GM12878 (cell line): ENCODE data around the gene PKN3. TPM values are rescaled to one million over a fixed set of nuclear protein-coding genes. Genes with fewer than 3 reads are reported as not detected.

Experiments used
- ATAC-seq: fragments of 200-7000 bp; cut with Tn5 transposase; 3 replicates; pipeline ENCODE4 v1.9.1; 2020; ENCODE audit warnings: mild to moderate bottlenecking, moderate library complexity
- BruUV-seq: library from RNA; stranded (reverse); fragments of 400-500 nt; replicated peaks from 2 replicates; lab custom pipeline; 2021; lab: Mats Ljungman, UMichigan
- CTCF ChIA-PET: fragments of 300-600 bp; sonication (Branson Sonifier 250); formaldehyde crosslinking; extraction: SDS; loops from one replicate; lab custom pipeline; 2021; ENCODE audit warnings: inconsistent platforms; lab: Yijun Ruan, JAX
- POLR2A ChIA-PET: fragments of 350-600 bp; formaldehyde crosslinking; extraction: SDS; loops from one replicate; lab custom pipeline; 2021; ENCODE audit warnings: inconsistent platforms; lab: Charles Lee
- RAD21 ChIA-PET: fragments of 300-600 bp; sonication (Branson Sonifier 250); formaldehyde crosslinking; loops from one replicate; lab custom pipeline; 2023; ENCODE audit warnings: antibody characterized with exemption; ENCODE audit not compliant: unreplicated experiment; lab: Charles Lee
- SMC1A ChIA-PET: fragments of 300-600 bp; sonication (Branson Sonifier 250); formaldehyde crosslinking; loops from one replicate; lab custom pipeline; 2023; ENCODE audit not compliant: unreplicated experiment, uncharacterized antibody; lab: Charles Lee
- DNase-seq: peaks from one replicate; pipeline ENCODE4 v3.0.0-alpha.2; 2011; ENCODE audit warnings: low read depth, low spot score
- FAIRE-seq: peaks from 3 replicates; lab custom pipeline; 2011; peaks lifted over from hg19 to GRCh38; lab: Jason Lieb, UNC
- H2AFZ ChIP-seq: 2 replicates; pipeline ENCODE4 v1.6.0; 2011; ENCODE audit warnings: low read depth, low read length, control low read depth; ENCODE audit not compliant: control insufficient read depth
- H3K27ac ChIP-seq: 2 replicates; pipeline ENCODE4 v1.5.1; 2011; ENCODE audit warnings: control low read depth; ENCODE audit not compliant: control insufficient read depth, insufficient read depth
- H3K27me3 ChIP-seq, 2 experiments: replicated peaks in 1 of 2; 2 replicates each; pipeline versions ENCODE4 v1.6.0 to v1.6.1; 2011; ENCODE audit warnings: low read length in 1 of 2; ENCODE audit not compliant: control insufficient read depth in 2 of 2, insufficient read depth in 2 of 2
- H3K36me3 ChIP-seq, 2 experiments: 2 replicates each; pipeline ENCODE4 v1.5.1; 2011; ENCODE audit warnings: low read length in 1 of 2; ENCODE audit not compliant: control insufficient read depth in 2 of 2, insufficient read depth in 2 of 2
- H3K4me1 ChIP-seq: 2 replicates; pipeline ENCODE4 v1.6.1; 2011; ENCODE audit warnings: mild to moderate bottlenecking, low read length, moderate library complexity, mixed read lengths; ENCODE audit not compliant: control insufficient read depth, insufficient read depth
- H3K4me2 ChIP-seq: 2 replicates; pipeline ENCODE4 v1.6.0; 2011; ENCODE audit warnings: control low read depth; ENCODE audit not compliant: control insufficient read depth, insufficient read depth
- H3K4me3 ChIP-seq: fragments of 200-600 bp; sonication (generic); 2 replicates; pipeline ENCODE4 v1.5.1; 2016
- H3K79me2 ChIP-seq: 2 replicates; pipeline ENCODE4 v1.6.0; 2011; ENCODE audit warnings: low read length; ENCODE audit not compliant: control insufficient read depth, insufficient read depth
- H3K9ac ChIP-seq: 2 replicates; pipeline ENCODE4 v1.8.0; 2011; ENCODE audit warnings: low read length, control low read depth, mixed read lengths; ENCODE audit not compliant: control insufficient read depth, insufficient read depth
- H3K9me3 ChIP-seq: replicated peaks from 3 replicates; pipeline ENCODE4 v1.5.1; 2011; ENCODE audit warnings: mild to moderate bottlenecking, low read length; ENCODE audit not compliant: control insufficient read depth, insufficient read depth
- H4K20me1 ChIP-seq: 2 replicates; pipeline ENCODE4 v1.6.0; 2011; ENCODE audit not compliant: control insufficient read depth, insufficient read depth
- CHD4 ChIP-seq: fragments of 200-600 bp; sonication (generic); IDR thresholded peaks from 2 replicates; pipeline ENCODE4 v1.6.1; 2016; ENCODE audit warnings: mild to moderate bottlenecking
- ESRRA ChIP-seq: IDR thresholded peaks from 2 replicates; pipeline ENCODE4 v1.6.1; 2012; ENCODE audit warnings: mild to moderate bottlenecking, low read length, improper control_type of control experiment
- HCFC1 ChIP-seq: fragments of 150-350 bp; IDR thresholded peaks from 2 replicates; pipeline ENCODE4 v1.6.1; 2014; ENCODE audit warnings: low read length
- IKZF1 ChIP-seq: fragments of 450-650 bp; conservative IDR thresholded peaks from 2 replicates; pipeline ENCODE4 v1.6.1; 2017; ENCODE audit warnings: antibody characterized with exemption, mild to moderate bottlenecking
- JUNB ChIP-seq: IDR thresholded peaks from 2 replicates; pipeline ENCODE4 v1.6.1; 2016; ENCODE audit warnings: antibody characterized with exemption, mild to moderate bottlenecking
- KLF5 ChIP-seq: fragments of 450-650 bp; IDR thresholded peaks from 2 replicates; pipeline ENCODE4 v1.6.1; 2014; ENCODE audit warnings: mild to moderate bottlenecking; ENCODE audit not compliant: partially characterized antibody
- MXI1 ChIP-seq: fragments of 150-350 bp; IDR thresholded peaks from 2 replicates; pipeline ENCODE4 v1.6.1; 2011; ENCODE audit warnings: low read depth, mild to moderate bottlenecking, inconsistent platforms, low read length, improper control_type of control experiment
- NFIC ChIP-seq: IDR thresholded peaks from 2 replicates; pipeline ENCODE4 v1.6.1; 2012; ENCODE audit warnings: low read depth, mild to moderate bottlenecking, inconsistent platforms, low read length, moderate library complexity
- NFYB ChIP-seq: IDR thresholded peaks from 2 replicates; pipeline ENCODE4 v1.6.1; 2011; ENCODE audit warnings: low read depth, mild to moderate bottlenecking, low read length, improper control_type of control experiment, moderate library complexity; ENCODE audit not compliant: insufficient read depth
- POLR2AphosphoS5 ChIP-seq: IDR thresholded peaks from 2 replicates; pipeline ENCODE4 v1.6.1; 2011; ENCODE audit warnings: mild to moderate bottlenecking, low read length, inconsistent platforms
- SMARCA5 ChIP-seq: fragments of 450-650 bp; IDR thresholded peaks from 2 replicates; pipeline ENCODE4 v1.6.1; 2017; ENCODE audit warnings: mild to moderate bottlenecking
- TAF1 ChIP-seq: IDR thresholded peaks from 2 replicates; pipeline ENCODE4 v1.6.1; 2011; ENCODE audit warnings: mild to moderate bottlenecking, low read depth, low read length, borderline replicate concordance
- WRNIP1 ChIP-seq: IDR thresholded peaks from 2 replicates; pipeline ENCODE4 v1.6.1; 2011; ENCODE audit warnings: low read depth, low read length, improper control_type of control experiment, borderline replicate concordance
- YY1 ChIP-seq: IDR thresholded peaks from 2 replicates; pipeline ENCODE4 v1.6.1; 2011; ENCODE audit warnings: low read depth, mild to moderate bottlenecking, low read length
- WGBS: methylation state at CpG from one replicate; pipeline ENCODE4 v1.1.6; 2016; ENCODE audit warnings: low lambda C conversion rate; ENCODE audit not compliant: insufficient replicate concordance, insufficient coverage; ENCODE audit errors: missing lambda C conversion rate; 5-methylcytosine and 5-hydroxymethylcytosine counted together
- in situ Hi-C: fragments of 300-500 bp; cut with MboI; formaldehyde crosslinking; loops from 9 replicates; pipeline ENCODE4 v1.14.3; 2018; ENCODE audit warnings: mixed read lengths
- intact Hi-C: fragments of 100-400 bp; cut with micrococcal nuclease; formaldehyde crosslinking; loops from one replicate; pipeline ENCODE4 v1.14.2; 2022; ENCODE audit not compliant: unreplicated experiment
- polyA plus RNA-seq, 11 experiments: library from polyadenylated mRNA; depleted of rRNA in 4 of 11; unstranded in 6 of 11; stranded (reverse) in 5 of 11; fragments of >200 nt; fragmentation: Nextera tagmentation in 4 of 11; fragmentation: Illumina TruSeq in 1 of 11; extraction: Ambion mirVana in 4 of 11; extraction: Trizol in 1 of 11; gene quantifications; 1 replicate in 1 of 11; 2 replicates in 10 of 11; pipeline versions ENCODE4 v1.2.1 to v1.2.3, GENCODE V29; 2011 to 2016; ENCODE audit warnings: inconsistent platforms in 2 of 11, missing spikeins in 2 of 11, low read depth in 1 of 11
- total RNA-seq, 4 experiments: library from RNA; depleted of rRNA in 3 of 4; stranded (reverse); fragments of >200 nt in 3 of 4; fragmentation: Illumina TruSeq in 1 of 4; extraction: Trizol in 1 of 4; gene quantifications; 2 replicates each; pipeline versions ENCODE4 v1.2.1 to v1.2.3, GENCODE V29; 2013 to 2021
- TF ChIP-seq, protein P1 (sequence below): fragments of 450-650 bp; IDR thresholded peaks from 2 replicates; pipeline ENCODE4 v1.6.1; 2017; ENCODE audit warnings: low read depth, mild to moderate bottlenecking, moderate library complexity
- TF ChIP-seq, protein P2 (sequence below): fragments of 450-650 bp; IDR thresholded peaks from 2 replicates; pipeline ENCODE4 v1.6.1; 2017; ENCODE audit warnings: mild to moderate bottlenecking, moderate library complexity

Gene PKN3
- total and polyA plus RNA-seq, 10 of the 15 experiments (the other 5 are each of a cell fraction or from before 2014, with no cell fraction given): 0.35 to 11.0 (median 3.3) TPM

DNA sequence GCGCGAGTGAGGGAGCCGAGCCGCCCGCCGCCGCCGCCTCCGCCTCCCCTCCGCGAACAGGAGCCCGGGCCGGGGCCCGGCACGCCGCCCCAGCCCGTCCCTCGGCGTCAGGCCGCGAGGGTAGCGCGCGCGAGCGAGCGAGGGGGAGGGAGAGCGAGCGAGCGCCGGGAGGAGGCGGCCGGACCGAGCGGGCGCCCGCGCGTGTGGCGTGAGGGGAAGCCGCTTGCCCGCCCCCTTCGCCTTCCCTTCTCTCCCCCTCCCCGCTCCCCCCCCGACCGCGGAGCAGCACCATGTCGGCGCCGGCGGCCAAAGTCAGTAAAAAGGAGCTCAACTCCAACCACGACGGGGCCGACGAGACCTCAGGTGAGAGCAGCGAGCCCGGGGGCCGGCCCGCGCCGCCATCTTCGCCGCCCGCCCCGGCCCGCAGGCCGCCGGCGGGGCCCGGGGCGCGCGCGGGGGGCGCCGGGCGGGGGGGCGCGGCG lies 13.0 kb upstream of the PKN3 start (continued):
- TF ChIP-seq ESRRA (no peak), IKZF1 (peak; percentile 26; the same call in 1 of the 2 replicates), CHD4 (no peak), MXI1 (0 out of 2 replicates have a peak, but pooled peaks have one; percentile 4), WRNIP1 (no peak), HCFC1 (no peak), KLF5 (no peak), NFYB (no peak)
- TF ChIP-seq, protein P1, sequence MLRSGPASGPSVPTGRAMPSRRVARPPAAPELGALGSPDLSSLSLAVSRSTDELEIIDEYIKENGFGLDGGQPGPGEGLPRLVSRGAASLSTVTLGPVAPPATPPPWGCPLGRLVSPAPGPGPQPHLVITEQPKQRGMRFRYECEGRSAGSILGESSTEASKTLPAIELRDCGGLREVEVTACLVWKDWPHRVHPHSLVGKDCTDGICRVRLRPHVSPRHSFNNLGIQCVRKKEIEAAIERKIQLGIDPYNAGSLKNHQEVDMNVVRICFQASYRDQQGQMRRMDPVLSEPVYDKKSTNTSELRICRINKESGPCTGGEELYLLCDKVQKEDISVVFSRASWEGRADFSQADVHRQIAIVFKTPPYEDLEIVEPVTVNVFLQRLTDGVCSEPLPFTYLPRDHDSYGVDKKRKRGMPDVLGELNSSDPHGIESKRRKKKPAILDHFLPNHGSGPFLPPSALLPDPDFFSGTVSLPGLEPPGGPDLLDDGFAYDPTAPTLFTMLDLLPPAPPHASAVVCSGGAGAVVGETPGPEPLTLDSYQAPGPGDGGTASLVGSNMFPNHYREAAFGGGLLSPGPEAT: no peak

DNA sequence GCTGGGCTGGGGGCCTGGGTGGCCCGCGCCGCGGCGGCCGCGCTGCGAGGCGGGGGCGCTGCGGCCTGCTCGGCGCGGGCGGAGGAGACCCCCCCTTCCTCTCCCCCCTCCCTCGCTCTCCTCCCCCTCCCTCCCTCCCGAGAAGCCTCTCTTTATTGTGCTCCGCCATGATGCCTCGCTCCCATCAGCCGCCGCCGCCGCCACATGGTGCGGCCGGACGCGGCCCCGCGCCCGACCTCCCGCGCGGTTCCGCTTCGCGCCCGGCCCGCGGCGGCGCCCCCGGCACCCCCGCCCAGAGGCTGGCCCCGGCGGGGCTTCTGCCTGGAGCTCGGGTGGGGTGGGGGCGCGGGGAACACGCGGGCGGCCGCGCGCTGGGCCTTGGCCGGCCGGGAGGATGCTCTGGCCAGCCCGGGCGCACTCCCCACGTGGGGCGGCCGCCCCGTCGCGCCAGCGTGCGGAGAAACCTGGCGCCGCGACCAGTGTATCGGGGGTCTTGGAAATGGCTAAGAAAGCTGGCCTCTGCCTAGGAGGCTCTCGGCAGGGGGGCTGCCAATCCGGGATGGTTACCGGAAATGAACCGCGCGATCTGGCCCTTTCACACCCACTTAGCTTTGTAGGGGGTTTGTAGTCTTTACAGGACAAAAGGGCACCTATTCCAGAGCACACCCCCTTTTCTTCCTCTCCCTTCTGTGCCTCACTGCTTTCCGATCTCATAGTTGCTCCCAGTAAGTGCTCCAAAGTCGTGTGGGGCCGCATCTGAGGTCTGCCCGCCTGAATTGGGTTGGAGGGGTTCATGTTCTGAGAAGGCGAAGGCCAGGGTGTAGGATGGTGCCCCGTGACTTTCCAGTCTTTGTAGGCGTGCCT lies 12.3 kb upstream of the PKN3 start:
- peaks cover 2 to 17% of the 10 kb centered on the region in 2 experiments for H3K36me3 ChIP-seq
- CTCF ChIA-PET: interaction anchor here (2.0 to 2.5 kb wide), 2 partner anchors 10 to 12 kb away, joined by 6 to 9 read pairs; partner anchors contain the start of gene PKN3
- 1% methylated on average over 54 of the region's 83 CpGs for WGBS
- ATAC-seq (no peak), FAIRE-seq (no peak), DNase-seq (no peak)
- in situ Hi-C loops (no loop called here), intact Hi-C loops (loop anchor here (10.0 kb wide), 1 partner anchor 135 kb away; the partner anchor contains the start of gene SPTAN1)
- peak overlapping the region; percentile 65 for H3K27ac ChIP-seq
- peaks cover 12% of the 10 kb centered on the region; the same call in 1 of the 2 replicates for H3K4me1 ChIP-seq
- H3K79me2 ChIP-seq: peaks cover 82% of the 10 kb centered on the region
- H4K20me1 ChIP-seq: peaks cover 3% of the 10 kb centered on the region; the same call in 1 of the 2 replicates
- peak overlapping the region; percentile 100 for H3K4me3 ChIP-seq
- no peaks in the 10 kb centered on the region for H3K27me3 ChIP-seq
- POLR2A ChIA-PET: interaction anchor here (0.6 to 2.1 kb wide), 4 partner anchors 10 to 1298 kb away, joined by 3 to 7 read pairs (median 3); partner anchors contain the start of genes ENDOG and ZDHHC12
- H3K9me3 ChIP-seq: no peaks in the 10 kb centered on the region
- SMC1A ChIA-PET: interaction anchor here (1.0 kb wide), 1 partner anchor 44 kb away, joined by 3 read pairs; no protein-coding TSS in a partner anchor
- peak overlapping the region; percentile 68 for H3K4me2 ChIP-seq
- H3K9ac ChIP-seq: peak overlapping the region; percentile 74
- H2AFZ ChIP-seq: no peak overlapping the region
- RAD21 ChIA-PET: interaction anchor here (1.0 kb wide), 1 partner anchor 46 kb away, joined by 3 read pairs; no protein-coding TSS in a partner anchor
- no TSS peak for BruUV-seq
- TF ChIP-seq JUNB: no peak
- TF ChIP-seq TAF1: 0 out of 2 replicates have a peak, but pooled peaks have one; percentile 35
- TF ChIP-seq ESRRA: no peak
- peak; percentile 51; the same call in 1 of the 2 replicates for TF ChIP-seq POLR2AphosphoS5
- no peak for TF ChIP-seq NFIC
- TF ChIP-seq SMARCA5: 0 out of 2 replicates have a peak, but pooled peaks have one; percentile 60
- no peak for TF ChIP-seq HCFC1
- peak; percentile 52 for TF ChIP-seq YY1
- TF ChIP-seq, protein P2, sequence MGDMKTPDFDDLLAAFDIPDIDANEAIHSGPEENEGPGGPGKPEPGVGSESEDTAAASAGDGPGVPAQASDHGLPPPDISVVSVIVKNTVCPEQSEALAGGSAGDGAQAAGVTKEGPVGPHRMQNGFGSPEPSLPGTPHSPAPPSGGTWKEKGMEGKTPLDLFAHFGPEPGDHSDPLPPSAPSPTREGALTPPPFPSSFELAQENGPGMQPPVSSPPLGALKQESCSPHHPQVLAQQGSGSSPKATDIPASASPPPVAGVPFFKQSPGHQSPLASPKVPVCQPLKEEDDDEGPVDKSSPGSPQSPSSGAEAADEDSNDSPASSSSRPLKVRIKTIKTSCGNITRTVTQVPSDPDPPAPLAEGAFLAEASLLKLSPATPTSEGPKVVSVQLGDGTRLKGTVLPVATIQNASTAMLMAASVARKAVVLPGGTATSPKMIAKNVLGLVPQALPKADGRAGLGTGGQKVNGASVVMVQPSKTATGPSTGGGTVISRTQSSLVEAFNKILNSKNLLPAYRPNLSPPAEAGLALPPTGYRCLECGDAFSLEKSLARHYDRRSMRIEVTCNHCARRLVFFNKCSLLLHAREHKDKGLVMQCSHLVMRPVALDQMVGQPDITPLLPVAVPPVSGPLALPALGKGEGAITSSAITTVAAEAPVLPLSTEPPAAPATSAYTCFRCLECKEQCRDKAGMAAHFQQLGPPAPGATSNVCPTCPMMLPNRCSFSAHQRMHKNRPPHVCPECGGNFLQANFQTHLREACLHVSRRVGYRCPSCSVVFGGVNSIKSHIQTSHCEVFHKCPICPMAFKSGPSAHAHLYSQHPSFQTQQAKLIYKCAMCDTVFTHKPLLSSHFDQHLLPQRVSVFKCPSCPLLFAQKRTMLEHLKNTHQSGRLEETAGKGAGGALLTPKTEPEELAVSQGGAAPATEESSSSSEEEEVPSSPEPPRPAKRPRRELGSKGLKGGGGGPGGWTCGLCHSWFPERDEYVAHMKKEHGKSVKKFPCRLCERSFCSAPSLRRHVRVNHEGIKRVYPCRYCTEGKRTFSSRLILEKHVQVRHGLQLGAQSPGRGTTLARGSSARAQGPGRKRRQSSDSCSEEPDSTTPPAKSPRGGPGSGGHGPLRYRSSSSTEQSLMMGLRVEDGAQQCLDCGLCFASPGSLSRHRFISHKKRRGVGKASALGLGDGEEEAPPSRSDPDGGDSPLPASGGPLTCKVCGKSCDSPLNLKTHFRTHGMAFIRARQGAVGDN: no peak
- no peak for TF ChIP-seq NFYB
